Left forelimb (tissue), 1 donor: Measurements from ENCODE around the gene PAX5.

ENCODE experiments used
- DNase-seq: peaks from one replicate; pipeline ENCODE4 v3.0.0-alpha.2; 2018; ENCODE audit warnings: low spot score

PAX5 gene

DNA sequence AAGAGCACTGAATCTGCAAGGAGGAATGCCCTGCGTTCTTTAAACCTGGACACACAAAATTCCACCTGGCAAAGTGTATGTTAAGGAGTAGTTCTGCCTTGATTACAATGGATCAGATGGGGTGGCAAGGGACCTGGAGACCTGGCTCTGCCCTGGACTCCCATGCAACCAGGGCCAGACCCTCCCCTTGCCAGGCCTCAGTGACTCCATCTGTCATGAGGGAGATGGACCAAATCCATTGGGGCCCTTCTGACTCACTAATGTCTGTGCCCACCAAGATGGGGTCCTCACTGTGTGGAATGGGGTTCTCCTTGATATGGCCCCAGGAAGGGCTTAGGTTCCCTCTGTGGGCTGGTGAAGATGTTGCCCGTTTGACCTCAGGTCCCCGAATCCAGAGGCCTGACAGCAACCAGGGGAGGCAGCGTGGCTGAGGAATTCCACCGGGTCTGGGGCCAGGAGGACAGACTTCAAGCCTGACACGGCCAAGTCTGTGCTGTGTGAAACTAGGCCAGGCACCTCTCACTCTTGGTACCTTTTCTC, 100.3 kb downstream of the PAX5 start:
- no peak for DNase-seq

DNA sequence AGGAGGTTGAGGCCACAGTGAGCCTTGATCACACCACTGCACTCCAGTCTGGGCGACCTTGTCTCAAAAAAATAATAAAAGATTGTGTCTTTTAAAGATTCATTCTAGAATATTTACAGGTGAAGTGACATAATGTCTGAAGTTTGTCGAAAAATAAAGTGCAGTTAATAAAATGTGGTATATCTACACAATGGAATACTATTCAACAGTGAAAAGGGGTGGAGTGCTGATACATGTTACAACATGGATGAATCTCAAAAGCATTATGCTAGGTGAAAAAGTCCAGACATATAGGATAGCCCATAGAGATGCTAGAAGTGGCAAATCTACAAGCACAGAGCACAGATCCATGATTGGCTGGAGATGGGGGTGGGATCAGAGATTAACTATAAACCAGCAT, 101.9 kb downstream of the PAX5 start:
- DNase-seq, result no peak

DNA sequence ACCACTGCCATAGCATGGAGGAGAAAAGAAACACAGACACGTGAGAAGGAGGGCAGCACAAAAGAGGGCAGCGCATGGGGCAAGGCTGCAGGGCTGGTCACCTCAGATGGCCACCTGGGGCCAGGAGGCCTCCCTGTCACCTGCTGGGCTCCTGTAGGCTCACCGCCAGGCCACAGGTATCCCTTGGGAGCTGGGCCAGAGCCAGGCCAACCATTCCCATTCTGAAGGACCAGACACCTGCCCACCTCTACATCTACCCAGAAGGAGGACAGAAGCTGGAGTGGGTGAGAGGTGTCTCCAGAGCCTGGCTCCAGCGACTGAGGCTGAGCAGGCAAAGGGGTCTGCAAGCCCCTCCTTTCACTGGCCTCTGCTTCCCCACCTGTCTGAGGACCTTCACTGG, 103.1 kb downstream of the PAX5 start:
- DNase-seq, result no peak

DNA sequence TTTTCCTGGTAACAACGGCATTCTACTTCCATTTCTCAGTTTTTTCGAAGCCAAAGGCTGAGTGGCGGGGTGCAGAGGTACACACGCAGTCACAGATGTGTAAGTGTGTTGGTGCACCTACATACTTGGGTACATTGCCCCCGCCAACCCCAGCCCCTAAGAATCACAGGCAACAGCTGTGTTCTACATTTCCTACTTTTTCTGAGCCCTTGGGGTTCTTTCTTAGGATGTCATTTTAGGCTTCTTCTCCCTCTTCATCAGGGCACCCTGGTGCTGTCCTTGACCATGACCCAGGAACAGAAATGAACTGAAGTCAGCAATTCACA, 104.8 kb downstream of the PAX5 start:
- no peak for DNase-seq

DNA sequence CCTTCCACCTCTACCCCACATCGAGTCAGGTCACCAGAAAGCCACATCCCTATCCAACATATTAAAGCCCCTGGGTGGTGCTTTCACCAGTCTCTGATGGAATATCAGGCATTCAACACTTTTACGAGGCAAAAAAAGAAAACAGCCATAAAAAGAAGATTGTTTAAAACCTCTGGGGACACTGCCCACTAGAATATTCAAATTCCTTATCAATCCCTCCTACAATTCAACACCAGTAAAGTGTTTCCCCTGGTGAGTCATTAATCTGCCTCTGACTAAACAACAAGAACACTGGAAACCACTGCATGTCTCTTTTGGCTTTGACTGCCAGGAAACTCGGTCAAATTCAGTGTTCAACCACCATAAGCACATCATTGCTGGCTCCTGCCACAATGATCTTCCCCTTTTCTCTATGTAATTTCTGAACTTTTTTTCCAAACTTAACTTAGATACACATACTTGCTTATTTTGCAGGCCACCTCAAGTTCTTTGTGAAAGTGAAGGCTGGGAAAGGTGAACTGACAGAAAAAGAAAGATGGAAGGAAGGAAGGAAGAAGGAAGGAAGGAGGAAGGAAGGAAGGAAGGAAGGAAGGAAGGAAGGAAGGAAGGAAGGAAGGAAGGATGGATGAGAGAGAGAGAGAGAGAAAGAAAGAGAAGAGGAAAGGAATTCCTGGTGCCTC, 105.3 kb downstream of the PAX5 start:
- no peak for DNase-seq

DNA sequence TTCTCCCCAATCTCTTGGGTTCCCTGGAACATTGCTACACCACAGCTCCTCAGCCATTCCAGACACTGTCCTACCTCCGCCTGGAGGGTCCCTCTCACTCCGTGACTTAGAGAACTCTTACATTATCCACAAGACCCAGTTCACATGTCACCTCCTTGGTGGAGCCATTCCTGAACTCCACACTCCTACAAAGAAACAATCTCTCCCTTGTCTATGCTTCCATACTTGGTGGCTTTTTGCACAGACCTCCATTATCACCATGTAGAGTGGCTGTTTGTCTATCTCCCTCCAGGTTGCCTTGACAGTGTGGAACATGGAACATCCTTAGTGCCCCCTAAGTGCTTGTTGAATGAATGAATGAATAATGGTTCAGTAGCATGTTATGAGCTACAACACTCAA, 105.9 kb downstream of the PAX5 start:
- DNase-seq, result no peak

DNA sequence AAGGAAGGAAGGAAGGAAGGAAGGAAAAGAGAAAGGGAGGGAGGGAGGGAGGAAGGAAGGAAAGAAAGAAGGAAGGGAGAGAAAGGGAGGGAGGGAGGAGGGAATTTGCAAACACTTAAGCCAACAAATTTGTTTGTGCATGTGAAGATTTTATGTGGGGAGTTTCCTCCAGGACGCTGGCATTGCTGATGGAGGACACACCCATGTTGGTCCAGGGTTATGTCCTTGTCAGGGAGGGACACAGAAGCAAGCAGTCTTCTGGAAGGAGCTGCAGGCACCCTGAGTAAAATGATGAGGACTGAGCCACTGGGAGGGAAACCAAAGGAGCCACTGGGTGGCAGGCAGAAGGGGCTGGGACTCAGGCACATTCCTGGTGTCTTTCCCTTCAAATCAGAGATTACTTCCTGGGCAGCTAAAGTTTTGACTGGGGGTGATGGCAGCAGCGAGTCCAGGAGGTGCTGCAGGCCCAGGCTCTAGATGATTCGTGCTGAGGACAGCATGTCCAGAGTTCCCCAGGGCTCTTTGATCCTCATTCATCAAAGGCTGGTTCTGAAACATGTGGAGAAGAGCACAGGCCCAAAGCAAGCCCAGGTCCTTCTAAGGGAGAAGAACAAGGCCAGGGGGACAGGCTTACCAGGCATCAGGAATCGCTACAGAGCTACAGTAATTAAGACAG, 109.2 kb downstream of the PAX5 start:
- DNase-seq, result no peak

DNA sequence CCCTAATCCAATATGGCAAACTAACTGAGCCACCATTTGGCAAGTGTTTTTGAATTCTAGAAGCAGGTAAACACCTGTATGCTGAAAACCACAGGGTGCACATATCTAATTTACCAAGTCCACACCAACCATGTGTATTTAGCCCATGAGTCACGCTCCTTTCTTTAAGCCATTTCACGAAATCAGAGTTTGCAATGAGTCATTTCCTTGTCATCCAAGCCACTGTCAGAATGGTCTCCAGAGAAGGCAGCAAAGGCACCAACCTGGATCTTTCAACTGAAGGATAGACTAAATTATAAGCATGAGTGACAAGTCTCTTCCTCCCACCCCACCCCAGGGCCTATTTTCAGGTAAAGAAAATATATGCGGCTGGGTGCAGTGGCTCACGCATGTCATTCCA, 110.0 kb downstream of the PAX5 start:
- no peak for DNase-seq

DNA sequence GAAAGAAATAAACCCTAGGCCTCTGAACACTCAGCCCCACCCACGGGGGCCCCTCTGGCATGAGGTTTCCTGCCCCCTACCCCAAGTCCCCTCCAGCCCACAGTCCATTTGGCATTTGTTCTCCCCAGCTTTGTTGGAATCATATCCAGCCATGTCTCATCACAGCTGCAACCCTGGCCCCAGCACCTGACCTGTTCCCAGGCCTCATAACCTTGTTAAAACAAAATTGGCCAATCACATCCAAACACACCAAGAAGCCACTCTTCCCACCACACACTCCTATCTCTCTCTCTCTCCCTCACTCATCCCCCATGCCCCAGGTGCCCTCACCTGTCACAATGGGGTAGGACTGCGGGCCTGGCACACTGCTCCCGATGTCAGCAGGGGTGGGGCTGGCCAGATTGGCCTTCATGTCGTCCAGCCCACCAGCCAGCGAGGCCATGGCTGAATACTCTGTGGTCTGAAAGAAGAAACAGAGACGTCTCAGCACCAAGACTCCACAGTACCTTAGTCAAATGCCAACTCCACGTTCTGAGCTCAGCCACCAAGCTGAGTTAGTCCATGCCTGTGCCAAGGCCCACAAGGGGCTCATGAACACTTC, 110.9 kb downstream of the PAX5 start:
- DNase-seq, result no peak

DNA sequence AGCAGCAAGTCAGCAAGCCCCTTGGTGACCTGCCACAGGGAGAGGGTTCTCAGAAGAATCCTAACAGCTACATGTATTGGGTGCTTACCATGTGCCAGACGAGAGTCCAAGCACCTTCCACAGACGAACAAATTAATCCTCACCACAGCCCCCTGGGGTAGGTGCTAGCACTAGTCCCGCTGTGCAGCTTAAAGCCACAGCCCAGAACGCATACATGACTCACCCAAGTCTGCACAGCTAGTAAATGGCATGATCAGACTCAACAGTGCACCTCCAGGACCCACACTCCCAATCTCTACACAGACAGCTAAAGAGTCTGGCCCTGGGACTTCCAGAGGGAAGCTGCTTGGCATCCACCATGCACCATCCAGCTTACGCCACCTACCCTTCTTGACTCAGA, 111.5 kb downstream of the PAX5 start:
- no peak for DNase-seq

DNA sequence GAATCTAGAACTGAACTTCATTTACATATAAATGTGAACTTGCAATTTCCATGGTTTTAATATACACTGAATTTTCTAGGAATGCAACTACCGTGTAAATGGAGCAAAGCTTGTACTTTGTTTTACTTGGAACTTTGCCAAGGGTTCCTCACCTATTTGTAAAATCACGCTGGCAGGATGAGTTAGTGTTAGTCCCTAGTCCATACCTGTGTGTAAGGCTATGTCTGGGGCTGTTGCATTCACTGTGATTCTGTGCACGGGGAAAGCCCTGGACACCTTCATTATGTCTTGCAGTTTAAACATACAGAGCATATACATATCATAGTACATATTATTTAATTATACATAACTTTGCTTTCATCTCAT, 119.9 kb downstream of the PAX5 start:
- DNase-seq, result no peak

DNA sequence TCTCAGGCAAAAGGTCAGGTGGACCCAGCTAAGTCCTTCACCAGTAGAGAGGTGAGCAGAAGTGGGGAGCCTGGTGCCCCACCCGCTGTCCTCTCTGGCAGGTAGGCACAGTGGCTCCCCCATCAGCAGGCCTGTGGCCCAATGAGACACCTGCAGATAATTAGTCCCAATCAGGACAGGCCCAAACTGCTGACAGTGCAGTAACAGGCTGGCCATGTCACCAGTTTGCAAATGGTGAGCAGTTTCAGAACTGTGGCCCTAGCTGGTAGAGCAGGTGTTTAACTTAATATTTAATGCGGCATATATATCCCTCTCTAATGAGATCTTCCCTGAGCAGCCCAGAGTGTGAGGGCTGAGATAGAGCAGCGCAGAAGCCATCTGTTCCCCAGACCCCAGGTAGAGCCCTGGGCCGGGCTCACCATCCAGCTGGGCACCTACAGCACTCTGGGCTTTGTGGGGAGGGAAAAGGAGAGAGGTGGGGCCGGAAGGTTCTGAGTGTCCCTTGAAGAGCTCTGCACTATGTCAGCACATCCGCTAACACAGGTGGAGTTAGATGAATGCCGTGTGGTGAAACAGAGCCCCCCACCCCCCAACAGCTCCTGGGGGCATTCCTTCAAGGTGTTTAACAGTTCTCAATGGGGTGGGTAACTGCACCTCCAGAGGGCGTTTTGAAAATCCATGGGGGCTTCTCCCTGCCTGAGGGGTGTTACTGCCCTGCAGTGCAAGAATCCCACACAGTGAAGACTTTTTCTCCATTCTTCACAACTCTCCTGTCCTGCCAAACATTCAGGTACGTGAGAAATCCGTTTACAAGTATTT, 120.5 kb downstream of the PAX5 start:
- no peak for DNase-seq

DNA sequence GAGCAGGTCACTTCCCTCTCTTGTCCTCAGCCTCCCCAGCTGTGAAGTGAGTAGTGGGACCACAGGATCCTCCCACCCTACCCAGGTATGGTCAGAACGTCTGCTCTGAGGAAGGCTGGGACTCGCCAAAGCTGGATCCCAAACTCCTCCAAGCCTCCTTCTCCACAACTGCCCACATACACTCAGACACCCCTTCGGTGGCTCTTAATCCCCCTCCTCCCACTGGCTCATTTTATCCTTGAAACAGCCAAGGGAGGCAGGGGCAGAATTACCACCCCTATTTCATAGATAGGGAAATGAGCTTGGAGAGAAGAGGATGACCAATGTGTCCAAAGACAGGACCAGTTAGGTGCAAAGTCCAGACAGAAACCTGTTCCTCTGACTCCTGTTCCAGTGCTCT, 121.4 kb downstream of the PAX5 start:
- no peak for DNase-seq

DNA sequence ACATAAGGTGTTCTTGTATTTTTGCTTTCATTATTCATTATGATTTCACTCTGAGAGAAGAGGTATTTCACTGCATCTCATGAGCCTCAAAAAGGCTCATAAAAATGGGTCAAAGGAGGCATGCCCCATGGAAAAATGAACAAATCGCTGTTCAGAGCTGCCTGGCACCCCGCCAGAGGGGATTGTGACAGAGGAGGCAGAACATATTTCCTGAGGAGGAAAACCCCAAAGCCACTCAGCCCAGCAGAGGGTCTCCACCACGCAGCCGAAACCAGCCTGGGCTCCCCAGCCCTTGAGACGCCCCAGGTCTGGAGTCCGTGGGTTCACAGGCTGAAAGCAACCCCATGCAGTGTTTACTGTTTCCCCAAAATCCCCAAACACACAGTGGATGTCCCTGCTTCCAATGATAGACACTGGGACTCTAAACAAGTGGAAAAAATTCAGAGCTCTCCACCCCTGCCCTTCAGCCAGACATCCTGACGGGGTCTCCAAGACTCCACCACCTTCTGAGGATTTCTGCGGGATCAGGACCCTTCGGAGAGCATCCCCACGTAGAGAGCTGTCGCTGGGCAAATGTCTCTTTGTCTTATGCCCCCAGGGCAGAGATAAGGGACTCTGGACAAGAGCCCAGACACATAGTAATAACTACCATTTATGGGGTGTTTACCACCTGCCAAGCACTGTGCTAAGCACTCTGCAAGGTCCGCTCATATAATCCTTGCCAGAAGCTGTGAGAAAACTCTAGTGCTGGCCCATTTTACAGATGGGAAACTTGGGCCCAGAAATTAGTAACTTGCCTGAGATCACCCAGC, 122.3 kb downstream of the PAX5 start:
- no peak for DNase-seq

DNA sequence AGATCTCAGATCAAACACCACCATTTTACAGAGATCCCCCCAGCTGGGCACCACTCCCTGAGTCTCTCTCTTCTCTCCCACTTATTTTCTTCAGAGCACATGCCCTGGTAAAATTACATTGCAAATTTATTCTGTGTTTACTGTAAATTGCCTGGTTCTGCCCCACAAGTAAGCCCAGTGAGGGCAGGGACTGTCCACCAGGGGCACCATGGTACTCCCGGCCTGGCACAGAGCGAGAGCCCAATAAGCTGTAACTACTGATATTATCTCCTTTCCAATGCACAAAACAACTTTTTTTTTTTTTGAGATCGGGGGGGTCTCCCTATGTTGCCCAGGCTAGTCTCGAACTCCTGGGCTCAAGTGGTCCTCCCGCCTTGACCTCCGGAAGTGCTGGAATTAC, 123.0 kb downstream of the PAX5 start:
- no peak for DNase-seq

DNA sequence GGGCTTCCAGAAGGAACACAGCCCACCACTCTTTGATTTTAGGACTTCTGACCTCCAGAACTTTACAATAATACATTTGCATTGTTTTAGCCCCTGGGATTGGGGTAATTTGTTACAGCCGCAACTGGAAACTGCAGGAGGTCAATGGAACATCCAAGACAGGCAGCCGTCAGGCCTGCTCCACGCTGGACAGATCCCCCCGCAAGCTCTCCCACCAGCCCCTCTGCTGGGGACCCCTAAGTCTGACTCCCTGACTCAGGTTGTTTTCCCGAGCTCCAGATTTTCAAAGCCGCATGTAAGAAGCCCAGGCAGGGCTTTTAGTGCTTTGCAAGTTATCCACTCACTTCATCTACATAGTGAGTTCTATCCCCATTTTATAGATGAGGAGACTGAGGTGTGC, 127.6 kb downstream of the PAX5 start:
- DNase-seq, result no peak

DNA sequence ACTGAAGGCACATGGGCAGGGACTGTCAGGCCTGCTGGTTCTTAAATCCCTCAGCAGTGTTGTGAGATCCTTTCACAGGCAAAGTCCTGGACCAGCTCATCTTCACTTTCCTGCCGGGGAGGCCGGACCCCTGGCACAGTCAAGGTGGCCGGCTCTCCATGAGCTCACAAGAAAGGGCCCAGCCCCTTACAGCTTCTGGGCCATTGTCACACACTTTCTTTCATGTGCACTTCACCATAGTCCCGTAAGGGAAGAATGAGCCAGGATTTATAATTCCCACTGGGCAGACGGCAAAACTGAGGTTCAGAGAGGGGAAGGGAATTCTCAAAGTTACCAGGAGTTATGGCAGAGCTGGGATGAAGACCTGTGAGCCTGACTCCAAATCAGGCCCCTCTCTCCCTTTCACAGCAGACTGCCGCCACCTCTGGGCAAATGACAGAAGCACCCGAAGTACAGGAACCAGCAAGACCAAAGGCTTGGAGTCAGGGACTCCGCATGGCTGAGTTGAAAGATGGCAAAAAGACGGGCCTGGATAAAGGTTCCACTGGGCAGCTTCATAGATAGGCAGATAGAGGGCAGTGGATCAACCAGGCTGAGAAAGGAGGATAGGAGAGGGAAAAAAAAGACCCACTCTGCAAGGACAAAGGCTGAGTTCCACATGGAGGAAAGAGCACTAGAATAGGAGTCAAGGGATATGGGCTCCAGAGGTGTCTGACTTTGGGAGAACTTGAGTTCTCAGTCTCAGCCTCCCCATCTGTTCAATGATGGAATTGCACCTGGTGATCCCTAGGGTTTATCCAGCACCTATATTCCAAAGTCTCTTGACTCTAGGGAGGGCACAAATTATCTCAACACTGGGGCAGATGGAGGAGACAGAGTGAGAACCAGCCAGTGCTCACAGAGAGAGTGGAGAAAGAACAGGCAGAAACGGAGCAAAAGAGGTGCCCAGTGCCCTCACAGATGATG, 128.7 kb downstream of the PAX5 start:
- peak; percentile 17 for DNase-seq

DNA sequence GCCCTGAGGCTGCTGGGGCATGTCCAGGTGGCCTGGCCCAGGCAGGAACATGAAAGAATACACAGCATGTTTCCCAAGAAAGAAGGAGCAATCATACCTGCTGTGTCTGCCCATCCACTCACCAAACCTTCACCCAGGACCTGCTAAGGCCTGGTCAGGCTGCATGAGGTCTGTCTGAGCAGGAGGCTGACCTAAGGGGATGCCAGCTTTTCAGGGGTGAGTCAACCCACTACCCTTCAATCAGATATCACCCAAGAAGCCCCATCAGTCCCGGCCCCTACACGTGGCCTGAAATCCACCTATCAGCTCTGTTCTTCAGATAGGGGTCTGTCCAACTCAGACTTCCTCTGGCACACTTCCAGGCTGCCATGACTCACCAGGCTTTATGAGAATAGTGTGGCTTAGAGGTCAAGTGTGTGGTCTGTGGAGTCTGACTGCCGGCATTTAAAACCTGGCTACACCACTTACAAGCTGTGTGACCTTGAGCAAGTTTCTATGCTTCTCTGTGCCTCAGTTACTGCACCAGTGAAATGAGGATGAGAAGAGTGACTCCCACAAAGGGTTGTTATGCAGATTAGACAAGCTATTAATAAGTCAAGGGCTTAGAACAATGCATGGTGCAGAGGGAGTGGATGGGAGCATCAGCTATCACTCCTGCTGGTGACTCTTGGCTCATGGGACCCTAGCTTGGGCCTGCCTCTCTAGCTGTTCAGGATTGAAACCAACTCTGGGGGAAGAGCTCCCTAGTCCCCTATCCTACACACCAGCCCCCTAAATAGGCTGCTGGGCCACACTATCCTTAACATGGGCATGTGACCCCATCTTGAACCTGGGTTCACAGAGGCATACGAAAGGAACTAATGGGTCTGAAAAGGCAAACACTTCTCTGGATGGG, 130.3 kb downstream of the PAX5 start:
- peak; percentile 30 for DNase-seq

DNA sequence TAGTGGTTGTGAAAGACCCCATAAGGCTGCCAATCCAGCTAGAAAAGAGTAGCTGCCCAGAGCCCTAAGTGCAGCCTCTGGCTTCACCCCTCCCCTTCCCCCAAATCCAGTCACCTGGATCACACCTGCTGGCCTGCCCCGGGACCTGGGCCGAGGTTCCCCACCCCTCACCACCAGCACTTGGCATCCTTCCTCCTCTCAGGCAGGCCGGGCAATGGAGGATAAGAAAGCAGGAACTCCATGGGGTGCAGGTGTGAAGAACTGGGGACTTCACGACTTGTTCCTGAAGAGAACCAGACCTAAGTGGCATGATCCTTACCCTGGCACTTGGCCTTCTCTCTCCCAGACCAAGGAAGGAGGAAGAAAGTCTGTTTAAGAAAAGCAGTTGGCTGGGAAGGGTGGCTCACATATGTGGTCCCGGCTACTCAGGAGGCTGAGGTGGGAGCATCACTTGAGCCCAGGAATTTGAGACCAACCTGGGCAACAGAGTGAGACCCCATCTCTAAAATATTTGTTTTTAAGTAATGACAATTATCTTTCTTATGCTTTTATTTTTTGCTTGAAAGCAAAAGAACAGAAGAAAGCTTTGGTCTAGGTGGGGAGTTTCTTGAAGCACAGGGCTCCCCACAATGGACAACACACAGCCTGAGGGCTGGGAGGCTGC, 131.1 kb downstream of the PAX5 start:
- DNase-seq, result peak; percentile 36
